ENCODE measurements around the gene METTL1. TPM values are rescaled to one million over a fixed set of nuclear protein-coding genes. Genes with fewer than 3 reads are reported as not detected.

METTL1 gene
- total and polyA plus RNA-seq, 2 experiments from 2014 or later = 18.9 to 39.5 TPM

DNA sequence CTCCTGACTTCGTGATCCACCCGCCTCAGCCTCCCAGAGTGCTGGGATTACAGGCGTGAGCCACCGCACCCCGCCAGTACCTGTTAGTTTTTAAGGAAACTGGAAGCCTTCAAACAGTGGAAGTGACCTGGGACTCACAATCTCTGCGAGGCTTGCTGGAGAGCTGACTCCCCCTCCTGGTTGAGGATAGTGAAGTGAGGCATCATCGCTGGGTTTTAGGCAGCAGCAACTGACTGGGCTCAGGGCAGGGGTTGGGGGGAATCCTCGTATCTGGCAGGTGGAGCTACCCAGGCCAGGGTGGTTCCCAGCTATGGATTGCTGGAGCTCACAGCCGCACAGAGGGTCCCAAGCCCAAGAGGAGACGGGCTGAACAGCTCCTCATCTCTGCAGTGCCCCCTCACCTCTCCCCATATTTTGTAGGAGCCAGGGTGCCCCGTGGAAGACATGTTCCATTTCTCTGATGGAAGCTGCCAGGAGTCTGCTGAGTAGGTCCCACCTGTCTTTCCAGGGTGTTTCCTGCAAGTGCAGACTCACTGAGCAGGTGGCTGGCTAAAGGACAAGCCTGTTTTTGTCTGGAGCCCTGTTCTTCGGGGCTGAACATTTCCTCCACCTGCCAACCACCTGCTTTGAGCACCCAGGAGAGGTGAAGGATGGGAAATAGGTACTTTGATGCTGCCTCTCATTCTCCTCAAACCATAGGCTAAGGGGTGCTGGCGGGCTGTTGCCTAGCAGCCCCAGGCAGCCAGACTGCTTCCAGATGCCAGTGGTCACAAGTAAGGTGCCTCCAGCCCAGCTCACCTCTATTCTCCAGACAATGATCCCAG is 43.5 kb upstream of the METTL1 start:
- Mint-ChIP-seq H3K36me3 (ENCODE audit: low read depth) (peaks cover 6% of the 10 kb centered on the region; the same call in 1 of the 3 replicates), H3K27ac (no peak overlapping the region)

More for the DNA sequence above, 43.5 kb upstream of the METTL1 start:
- H3K79me2 ChIP-seq (replicated peaks; ENCODE audit: insufficient read depth) = no peaks in the 10 kb centered on the region
- H3K27ac ChIP-seq (ENCODE audit: low read depth) = 0 out of 2 replicates have a peak overlapping the region, but pooled peaks have one; percentile 15
- no peaks in the 10 kb centered on the region; the same call in 1 of the 2 replicates for H3K9me2 ChIP-seq (ENCODE audit: insufficient read depth)
- H3K4me1 Mint-ChIP-seq = peaks cover 11% of the 10 kb centered on the region
- H3K4me3 ChIP-seq = no peak overlapping the region
- no peaks in the 10 kb centered on the region for H3K36me3 ChIP-seq (ENCODE audit: insufficient read depth)
- 0 out of 2 replicates have a peak, but pooled peaks cover 5% of the 10 kb centered on the region for H3K4me1 ChIP-seq (ENCODE audit: insufficient read depth)
- no peaks in the 10 kb centered on the region for H3K9me3 Mint-ChIP-seq
- peaks cover 17% of the 10 kb centered on the region for H3K27me3 Mint-ChIP-seq (ENCODE audit: insufficient read depth, low read depth, poor library complexity)
- ATAC-seq (peak; percentile 93), DNase-seq (ENCODE audit: low spot score) (peak; percentile 90)
- H3F3A ChIP-seq (replicated peaks; ENCODE audit: low read depth) = peaks cover 7% of the 10 kb centered on the region; the same call in 1 of the 2 replicates
- TF ChIP-seq, protein P1, sequence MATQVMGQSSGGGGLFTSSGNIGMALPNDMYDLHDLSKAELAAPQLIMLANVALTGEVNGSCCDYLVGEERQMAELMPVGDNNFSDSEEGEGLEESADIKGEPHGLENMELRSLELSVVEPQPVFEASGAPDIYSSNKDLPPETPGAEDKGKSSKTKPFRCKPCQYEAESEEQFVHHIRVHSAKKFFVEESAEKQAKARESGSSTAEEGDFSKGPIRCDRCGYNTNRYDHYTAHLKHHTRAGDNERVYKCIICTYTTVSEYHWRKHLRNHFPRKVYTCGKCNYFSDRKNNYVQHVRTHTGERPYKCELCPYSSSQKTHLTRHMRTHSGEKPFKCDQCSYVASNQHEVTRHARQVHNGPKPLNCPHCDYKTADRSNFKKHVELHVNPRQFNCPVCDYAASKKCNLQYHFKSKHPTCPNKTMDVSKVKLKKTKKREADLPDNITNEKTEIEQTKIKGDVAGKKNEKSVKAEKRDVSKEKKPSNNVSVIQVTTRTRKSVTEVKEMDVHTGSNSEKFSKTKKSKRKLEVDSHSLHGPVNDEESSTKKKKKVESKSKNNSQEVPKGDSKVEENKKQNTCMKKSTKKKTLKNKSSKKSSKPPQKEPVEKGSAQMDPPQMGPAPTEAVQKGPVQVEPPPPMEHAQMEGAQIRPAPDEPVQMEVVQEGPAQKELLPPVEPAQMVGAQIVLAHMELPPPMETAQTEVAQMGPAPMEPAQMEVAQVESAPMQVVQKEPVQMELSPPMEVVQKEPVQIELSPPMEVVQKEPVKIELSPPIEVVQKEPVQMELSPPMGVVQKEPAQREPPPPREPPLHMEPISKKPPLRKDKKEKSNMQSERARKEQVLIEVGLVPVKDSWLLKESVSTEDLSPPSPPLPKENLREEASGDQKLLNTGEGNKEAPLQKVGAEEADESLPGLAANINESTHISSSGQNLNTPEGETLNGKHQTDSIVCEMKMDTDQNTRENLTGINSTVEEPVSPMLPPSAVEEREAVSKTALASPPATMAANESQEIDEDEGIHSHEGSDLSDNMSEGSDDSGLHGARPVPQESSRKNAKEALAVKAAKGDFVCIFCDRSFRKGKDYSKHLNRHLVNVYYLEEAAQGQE (IDR thresholded peaks at IDR 0.05; ENCODE audit: unreplicated experiment) = no peak
- TF ChIP-seq ZNF331 (CRISPR knock-in tag; IDR thresholded peaks at IDR 0.05; ENCODE audit: low read depth) (no peak), EZH2phosphoT487 (IDR thresholded peaks at IDR 0.05; ENCODE audit: unreplicated experiment) (no peak), CREB1 (CRISPR knock-in tag; IDR thresholded peaks at IDR 0.05; ENCODE audit: low read depth) (0 out of 2 replicates have a peak, but pooled peaks have one; percentile 11), JUNB (IDR thresholded peaks at IDR 0.05; ENCODE audit: unreplicated experiment) (no peak), ZNF114 (CRISPR knock-in tag; IDR thresholded peaks at IDR 0.05) (no peak), NANOG (IDR thresholded peaks at IDR 0.05; ENCODE audit: borderline replicate concordance) (no peak), EZH2 (IDR thresholded peaks at IDR 0.05; ENCODE audit: low read depth, unreplicated experiment) (no peak)
- TF ChIP-seq, protein P2, sequence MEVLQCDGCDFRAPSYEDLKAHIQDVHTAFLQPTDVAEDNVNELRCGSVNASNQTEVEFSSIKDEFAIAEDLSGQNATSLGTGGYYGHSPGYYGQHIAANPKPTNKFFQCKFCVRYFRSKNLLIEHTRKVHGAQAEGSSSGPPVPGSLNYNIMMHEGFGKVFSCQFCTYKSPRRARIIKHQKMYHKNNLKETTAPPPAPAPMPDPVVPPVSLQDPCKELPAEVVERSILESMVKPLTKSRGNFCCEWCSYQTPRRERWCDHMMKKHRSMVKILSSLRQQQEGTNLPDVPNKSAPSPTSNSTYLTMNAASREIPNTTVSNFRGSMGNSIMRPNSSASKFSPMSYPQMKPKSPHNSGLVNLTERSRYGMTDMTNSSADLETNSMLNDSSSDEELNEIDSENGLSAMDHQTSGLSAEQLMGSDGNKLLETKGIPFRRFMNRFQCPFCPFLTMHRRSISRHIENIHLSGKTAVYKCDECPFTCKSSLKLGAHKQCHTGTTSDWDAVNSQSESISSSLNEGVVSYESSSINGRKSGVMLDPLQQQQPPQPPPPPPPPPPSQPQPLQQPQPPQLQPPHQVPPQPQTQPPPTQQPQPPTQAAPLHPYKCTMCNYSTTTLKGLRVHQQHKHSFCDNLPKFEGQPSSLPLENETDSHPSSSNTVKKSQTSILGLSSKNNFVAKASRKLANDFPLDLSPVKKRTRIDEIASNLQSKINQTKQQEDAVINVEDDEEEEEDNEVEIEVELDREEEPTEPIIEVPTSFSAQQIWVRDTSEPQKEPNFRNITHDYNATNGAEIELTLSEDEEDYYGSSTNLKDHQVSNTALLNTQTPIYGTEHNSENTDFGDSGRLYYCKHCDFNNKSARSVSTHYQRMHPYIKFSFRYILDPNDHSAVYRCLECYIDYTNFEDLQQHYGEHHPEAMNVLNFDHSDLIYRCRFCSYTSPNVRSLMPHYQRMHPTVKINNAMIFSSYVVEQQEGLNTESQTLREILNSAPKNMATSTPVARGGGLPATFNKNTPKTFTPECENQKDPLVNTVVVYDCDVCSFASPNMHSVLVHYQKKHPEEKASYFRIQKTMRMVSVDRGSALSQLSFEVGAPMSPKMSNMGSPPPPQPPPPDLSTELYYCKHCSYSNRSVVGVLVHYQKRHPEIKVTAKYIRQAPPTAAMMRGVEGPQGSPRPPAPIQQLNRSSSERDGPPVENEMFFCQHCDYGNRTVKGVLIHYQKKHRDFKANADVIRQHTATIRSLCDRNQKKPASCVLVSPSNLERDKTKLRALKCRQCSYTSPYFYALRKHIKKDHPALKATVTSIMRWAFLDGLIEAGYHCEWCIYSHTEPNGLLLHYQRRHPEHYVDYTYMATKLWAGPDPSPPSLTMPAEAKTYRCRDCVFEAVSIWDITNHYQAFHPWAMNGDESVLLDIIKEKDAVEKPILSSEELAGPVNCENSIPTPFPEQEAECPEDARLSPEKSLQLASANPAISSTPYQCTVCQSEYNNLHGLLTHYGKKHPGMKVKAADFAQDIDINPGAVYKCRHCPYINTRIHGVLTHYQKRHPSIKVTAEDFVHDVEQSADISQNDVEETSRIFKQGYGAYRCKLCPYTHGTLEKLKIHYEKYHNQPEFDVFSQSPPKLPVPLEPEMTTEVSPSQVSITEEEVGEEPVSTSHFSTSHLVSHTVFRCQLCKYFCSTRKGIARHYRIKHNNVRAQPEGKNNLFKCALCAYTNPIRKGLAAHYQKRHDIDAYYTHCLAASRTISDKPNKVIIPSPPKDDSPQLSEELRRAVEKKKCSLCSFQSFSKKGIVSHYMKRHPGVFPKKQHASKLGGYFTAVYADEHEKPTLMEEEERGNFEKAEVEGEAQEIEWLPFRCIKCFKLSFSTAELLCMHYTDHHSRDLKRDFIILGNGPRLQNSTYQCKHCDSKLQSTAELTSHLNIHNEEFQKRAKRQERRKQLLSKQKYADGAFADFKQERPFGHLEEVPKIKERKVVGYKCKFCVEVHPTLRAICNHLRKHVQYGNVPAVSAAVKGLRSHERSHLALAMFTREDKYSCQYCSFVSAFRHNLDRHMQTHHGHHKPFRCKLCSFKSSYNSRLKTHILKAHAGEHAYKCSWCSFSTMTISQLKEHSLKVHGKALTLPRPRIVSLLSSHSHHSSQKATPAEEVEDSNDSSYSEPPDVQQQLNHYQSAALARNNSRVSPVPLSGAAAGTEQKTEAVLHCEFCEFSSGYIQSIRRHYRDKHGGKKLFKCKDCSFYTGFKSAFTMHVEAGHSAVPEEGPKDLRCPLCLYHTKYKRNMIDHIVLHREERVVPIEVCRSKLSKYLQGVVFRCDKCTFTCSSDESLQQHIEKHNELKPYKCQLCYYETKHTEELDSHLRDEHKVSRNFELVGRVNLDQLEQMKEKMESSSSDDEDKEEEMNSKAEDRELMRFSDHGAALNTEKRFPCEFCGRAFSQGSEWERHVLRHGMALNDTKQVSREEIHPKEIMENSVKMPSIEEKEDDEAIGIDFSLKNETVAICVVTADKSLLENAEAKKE (CRISPR knock-in tag; IDR thresholded peaks at IDR 0.05) = no peak
- TF ChIP-seq, protein P3, sequence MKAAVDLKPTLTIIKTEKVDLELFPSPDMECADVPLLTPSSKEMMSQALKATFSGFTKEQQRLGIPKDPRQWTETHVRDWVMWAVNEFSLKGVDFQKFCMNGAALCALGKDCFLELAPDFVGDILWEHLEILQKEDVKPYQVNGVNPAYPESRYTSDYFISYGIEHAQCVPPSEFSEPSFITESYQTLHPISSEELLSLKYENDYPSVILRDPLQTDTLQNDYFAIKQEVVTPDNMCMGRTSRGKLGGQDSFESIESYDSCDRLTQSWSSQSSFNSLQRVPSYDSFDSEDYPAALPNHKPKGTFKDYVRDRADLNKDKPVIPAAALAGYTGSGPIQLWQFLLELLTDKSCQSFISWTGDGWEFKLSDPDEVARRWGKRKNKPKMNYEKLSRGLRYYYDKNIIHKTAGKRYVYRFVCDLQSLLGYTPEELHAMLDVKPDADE (IDR thresholded peaks at IDR 0.05) = no peak
- TF ChIP-seq, protein P4, sequence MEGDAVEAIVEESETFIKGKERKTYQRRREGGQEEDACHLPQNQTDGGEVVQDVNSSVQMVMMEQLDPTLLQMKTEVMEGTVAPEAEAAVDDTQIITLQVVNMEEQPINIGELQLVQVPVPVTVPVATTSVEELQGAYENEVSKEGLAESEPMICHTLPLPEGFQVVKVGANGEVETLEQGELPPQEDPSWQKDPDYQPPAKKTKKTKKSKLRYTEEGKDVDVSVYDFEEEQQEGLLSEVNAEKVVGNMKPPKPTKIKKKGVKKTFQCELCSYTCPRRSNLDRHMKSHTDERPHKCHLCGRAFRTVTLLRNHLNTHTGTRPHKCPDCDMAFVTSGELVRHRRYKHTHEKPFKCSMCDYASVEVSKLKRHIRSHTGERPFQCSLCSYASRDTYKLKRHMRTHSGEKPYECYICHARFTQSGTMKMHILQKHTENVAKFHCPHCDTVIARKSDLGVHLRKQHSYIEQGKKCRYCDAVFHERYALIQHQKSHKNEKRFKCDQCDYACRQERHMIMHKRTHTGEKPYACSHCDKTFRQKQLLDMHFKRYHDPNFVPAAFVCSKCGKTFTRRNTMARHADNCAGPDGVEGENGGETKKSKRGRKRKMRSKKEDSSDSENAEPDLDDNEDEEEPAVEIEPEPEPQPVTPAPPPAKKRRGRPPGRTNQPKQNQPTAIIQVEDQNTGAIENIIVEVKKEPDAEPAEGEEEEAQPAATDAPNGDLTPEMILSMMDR (conservative IDR thresholded peaks at IDR 0.05; ENCODE audit: low read depth in 2 of 2) = peak; percentile 37 to 83
- 0 out of 2 replicates have a peak overlapping the region, but pooled peaks have one; percentile 4 for H2AFZ ChIP-seq
- peak overlapping the region; percentile 49; the same call in 2 of the 3 replicates for H3K4me3 Mint-ChIP-seq
- no peaks in the 10 kb centered on the region; the same call in 1 of the 2 replicates for H4K20me1 ChIP-seq (replicated peaks; ENCODE audit: insufficient read depth)
- peak overlapping the region; percentile 55; the same call in 1 of the 2 replicates for H3K4me2 ChIP-seq
- no peaks in the 10 kb centered on the region for H3K27me3 ChIP-seq (ENCODE audit: insufficient read depth)
